ENCODE data around the gene CBR1. TPM values are rescaled to one million over a fixed set of nuclear protein-coding genes. Genes with fewer than 3 reads are reported as not detected.
A peak's percentile ranks its signal among the peaks of the same experiment; 100 is the strongest.

The CBR1 gene
- total and polyA plus RNA-seq, 9 of the 15 experiments (the other 6 are each of a cell fraction or from before 2014, with no cell fraction given) = 2.5 to 33.8 (median 15.1) TPM

GRCh38 chr21:36060159-36060921, 9.5 kb upstream of the CBR1 start, which contains the start of gene SETD4 (continued):
- TF ChIP-seq ARID4B (CRISPR knock-in tag; IDR thresholded peaks at IDR 0.05) (peak; percentile 99), DIDO1 (tag; IDR thresholded peaks at IDR 0.05; ENCODE audit: low read depth) (peak; percentile 47; the same call in 1 of the 2 replicates), CEBPG (CRISPR knock-in tag; IDR thresholded peaks at IDR 0.05) (peak; percentile 78; the same call in 1 of the 2 replicates), CEBPG (tag; conservative IDR thresholded peaks at IDR 0.05 in 1 of 2, IDR thresholded peaks at IDR 0.05 in 1 of 2) (peak; percentile 47 to 74; a peak in 2 of 4 replicates), NCOA1 (IDR thresholded peaks at IDR 0.05; ENCODE audit: low read depth) (0 out of 2 replicates have a peak, but pooled peaks have one; percentile 3), CBFA2T2 (conservative IDR thresholded peaks at IDR 0.05) (0 out of 2 replicates have a peak, but pooled peaks have one; percentile 2), RBBP5 (IDR thresholded peaks at IDR 0.05; ENCODE audit: borderline replicate concordance, insufficient read depth, low read length, poor library complexity, severe bottlenecking) (peak; percentile 93), SAP30 (IDR thresholded peaks at IDR 0.05; ENCODE audit: borderline replicate concordance, insufficient read depth, low read depth, low read length, poor library complexity, severe bottlenecking) (peak; percentile 97), ID3 (CRISPR knock-in tag; IDR thresholded peaks at IDR 0.05) (no peak), ID3 (tag; IDR thresholded peaks at IDR 0.05) (peak; percentile 31; the same call in 1 of the 2 replicates), POLR2B (IDR thresholded peaks at IDR 0.05; ENCODE audit: low read depth, partially characterized antibody) (peak; percentile 95), ZFX (CRISPR knock-in tag; IDR thresholded peaks at IDR 0.05) (peak; percentile 85), MAX (CRISPR knock-in tag; IDR thresholded peaks at IDR 0.05) (peak; percentile 97), MYBL2 (IDR thresholded peaks at IDR 0.05; ENCODE audit: low read depth) (no peak), MYBL2 (CRISPR knock-in tag; IDR thresholded peaks at IDR 0.05; ENCODE audit: borderline replicate concordance) (no peak), C11orf30 (IDR thresholded peaks at IDR 0.05; ENCODE audit: low read depth) (peak; percentile 68), ZKSCAN1 (IDR thresholded peaks at IDR 0.05; ENCODE audit: low read depth, low read length) (peak; percentile 41; the same call in 1 of the 2 replicates), ZBTB26 (CRISPR knock-in tag; IDR thresholded peaks at IDR 0.05) (no peak), HNRNPUL1 (IDR thresholded peaks at IDR 0.05; ENCODE audit: low read length) (no peak), ZNF175 (CRISPR knock-in tag; IDR thresholded peaks at IDR 0.05; ENCODE audit: low read depth) (no peak), RAD21 (CRISPR knock-in tag; conservative IDR thresholded peaks at IDR 0.05 in 1 of 2, IDR thresholded peaks at IDR 0.05 in 1 of 2) (peak in 1 of 2 experiments; percentile 2; a peak in 1 of 4 replicates)

All from K562 (cell line).